Mesodermal cell (in vitro differentiated cells): ENCODE results near the gene BPIFB3.

Source experiments
- H3K27ac ChIP-seq: 2 replicates; pipeline ENCODE4 v1.7.0; 2013; ENCODE audit warnings: mild to moderate bottlenecking, low read depth, low read length, moderate library complexity; ENCODE audit not compliant: severe bottlenecking
- H3K36me3 ChIP-seq: 2 replicates; pipeline ENCODE4 v1.7.1; 2013; ENCODE audit warnings: mild to moderate bottlenecking, low read length, moderate library complexity; ENCODE audit not compliant: control insufficient read depth, insufficient read depth
- H3K4me1 ChIP-seq: one replicate; pipeline ENCODE4 v1.7.1; 2013; ENCODE audit warnings: mild to moderate bottlenecking, low read length; ENCODE audit not compliant: insufficient read depth, control insufficient read depth, poor library complexity, severe bottlenecking
- H3K4me3 ChIP-seq: 2 replicates; pipeline ENCODE4 v1.7.0; 2013; ENCODE audit warnings: low read length, control low read depth, mild to moderate bottlenecking; ENCODE audit not compliant: insufficient read depth, poor library complexity, severe bottlenecking; ENCODE audit errors: extremely low read depth
- H3K9me3 ChIP-seq: 2 replicates; pipeline ENCODE4 v1.7.1; 2013; ENCODE audit warnings: mild to moderate bottlenecking, low read length, moderate library complexity; ENCODE audit not compliant: control insufficient read depth
- WGBS, 2 experiments: methylation state at CpG; one replicate each; pipeline ENCODE4 v1.1.5; 2013; ENCODE audit warnings: missing lambda C conversion rate in 2 of 2; ENCODE audit not compliant: insufficient coverage in 2 of 2; 5-methylcytosine and 5-hydroxymethylcytosine counted together

Gene BPIFB3

GRCh38 chr20:33010133-33010504 is 43.6 kb upstream of the BPIFB3 start:
- H3K9me3 ChIP-seq = no peaks in the 10 kb centered on the region
- H3K4me3 ChIP-seq = no peak overlapping the region
- no peaks in the 10 kb centered on the region for H3K4me1 ChIP-seq
- 80 to 86% methylated on average over 2 to 5 of the region's 5 CpGs for WGBS, 2 experiments
- no peaks in the 10 kb centered on the region for H3K36me3 ChIP-seq
- no peak overlapping the region for H3K27ac ChIP-seq

GRCh38 chr20:33010674-33011449 is 42.8 kb upstream of the BPIFB3 start:
- H3K4me3 ChIP-seq = no peak overlapping the region
- no peak overlapping the region for H3K27ac ChIP-seq
- H3K4me1 ChIP-seq = no peaks in the 10 kb centered on the region
- WGBS, 2 experiments = 83 to 95% methylated on average over 7 to 8 of the region's 8 CpGs
- H3K9me3 ChIP-seq = no peaks in the 10 kb centered on the region
- no peaks in the 10 kb centered on the region for H3K36me3 ChIP-seq

DNA sequence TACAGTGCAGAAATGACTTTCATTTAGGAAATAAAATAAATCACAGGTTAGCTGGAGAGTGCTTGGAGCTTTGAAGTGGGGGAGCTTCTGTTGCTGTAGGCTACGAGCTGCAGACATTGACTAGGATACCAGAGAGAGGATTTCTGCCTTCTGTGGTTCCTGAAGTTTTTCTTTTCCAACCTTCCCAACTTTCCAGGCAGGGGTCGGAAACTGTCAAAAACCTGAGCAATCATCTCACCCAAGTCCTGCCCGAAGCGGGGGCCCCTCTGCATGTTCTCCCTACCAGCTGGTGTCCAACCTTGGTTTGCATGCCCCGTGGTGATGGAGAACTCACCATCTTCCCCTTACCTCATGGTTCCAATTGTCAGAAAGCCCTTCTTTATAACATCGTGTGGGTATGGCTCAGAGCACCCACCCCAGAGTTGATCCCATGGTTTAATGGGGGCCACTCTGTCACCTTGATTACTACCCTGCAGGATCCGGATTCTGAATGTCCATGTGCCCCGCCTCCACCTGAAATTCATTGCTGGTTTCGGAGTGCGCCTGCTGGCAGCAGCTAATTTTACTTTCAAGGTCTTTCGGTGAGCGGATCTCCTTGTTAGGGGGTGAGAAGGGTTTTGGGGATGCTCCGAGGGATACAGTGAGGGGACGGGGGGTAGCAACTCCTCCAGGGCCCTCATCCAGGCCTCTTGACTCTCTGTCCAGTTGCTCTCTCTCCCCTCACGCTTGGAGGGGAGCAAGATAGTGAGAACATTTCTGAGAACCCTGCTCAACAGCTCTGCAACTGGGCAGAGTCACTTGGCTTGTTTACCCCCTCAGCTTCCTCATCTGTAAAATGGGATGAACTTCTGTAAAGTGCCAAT is 41.1 kb upstream of the BPIFB3 start:
- WGBS, 2 experiments = 89 to 90% methylated on average over 9 to 13 of the region's 15 CpGs
- Histone ChIP-seq H3K4me3 (no peak overlapping the region), H3K9me3 (no peaks in the 10 kb centered on the region), H3K4me1 (no peaks in the 10 kb centered on the region), H3K36me3 (no peaks in the 10 kb centered on the region), H3K27ac (no peak overlapping the region)

- Histone ChIP-seq H3K4me1 (no peaks in the 10 kb centered on the region), H3K9me3 (no peaks in the 10 kb centered on the region), H3K27ac (no peak overlapping the region), H3K36me3 (no peaks in the 10 kb centered on the region), H3K4me3 (no peak overlapping the region)
- WGBS, 2 experiments = 86 to 92% methylated on average over 6 to 9 of the region's 12 CpGs
These were observed 39.9 kb upstream of the BPIFB3 start for GRCh38 chr20:33013701-33014326.

- Histone ChIP-seq H3K9me3 (no peaks in the 10 kb centered on the region), H3K27ac (no peak overlapping the region), H3K36me3 (no peaks in the 10 kb centered on the region), H3K4me1 (no peaks in the 10 kb centered on the region), H3K4me3 (no peak overlapping the region)
- WGBS, 2 experiments = 43 to 45% methylated on average over 11 to 14 of the region's 16 CpGs
These were observed 39.2 kb upstream of the BPIFB3 start for GRCh38 chr20:33014336-33015113.

DNA sequence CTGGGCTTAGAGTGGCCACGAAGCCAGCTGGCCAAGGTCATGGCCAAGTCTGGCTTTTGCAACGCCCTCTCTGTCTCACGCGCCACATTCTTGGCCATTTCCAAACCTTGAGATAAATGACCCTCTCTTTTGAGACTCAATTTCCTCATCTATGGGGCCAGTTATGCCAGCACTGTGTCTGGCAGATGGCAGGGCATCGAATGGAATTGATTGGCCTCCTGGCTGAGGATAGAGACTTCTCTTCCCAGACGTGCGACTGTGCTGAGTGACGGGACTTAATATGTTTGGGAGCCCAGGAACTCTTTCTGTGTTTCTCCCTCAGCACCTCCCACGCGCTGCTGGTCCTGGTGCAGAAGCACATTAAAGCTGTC is 38.6 kb upstream of the BPIFB3 start:
- Histone ChIP-seq H3K36me3 (no peaks in the 10 kb centered on the region), H3K4me3 (no peak overlapping the region), H3K27ac (no peak overlapping the region), H3K4me1 (no peaks in the 10 kb centered on the region), H3K9me3 (no peaks in the 10 kb centered on the region)
- WGBS, 2 experiments = 90 to 92% methylated on average over 7 to 9 of the region's 10 CpGs

- 84 to 96% methylated on average over 9 to 10 of the region's 15 CpGs for WGBS, 2 experiments
- Histone ChIP-seq H3K4me1 (no peaks in the 10 kb centered on the region), H3K9me3 (no peaks in the 10 kb centered on the region), H3K4me3 (no peak overlapping the region), H3K36me3 (no peaks in the 10 kb centered on the region), H3K27ac (no peak overlapping the region)
These were observed 37.8 kb upstream of the BPIFB3 start for GRCh38 chr20:33015700-33016580.

GRCh38 chr20:33016581-33017109 is 37.1 kb upstream of the BPIFB3 start:
- Histone ChIP-seq H3K4me1 (no peaks in the 10 kb centered on the region), H3K36me3 (no peaks in the 10 kb centered on the region), H3K9me3 (no peaks in the 10 kb centered on the region), H3K27ac (no peak overlapping the region), H3K4me3 (no peak overlapping the region)
- 91% methylated on average over 5 to 6 of the region's 7 CpGs for WGBS, 2 experiments

GRCh38 chr20:33017542-33017941 is 36.2 kb upstream of the BPIFB3 start:
- Histone ChIP-seq H3K27ac (no peak overlapping the region), H3K4me3 (no peak overlapping the region), H3K9me3 (no peaks in the 10 kb centered on the region), H3K36me3 (no peaks in the 10 kb centered on the region), H3K4me1 (no peaks in the 10 kb centered on the region)
- 95 to 96% methylated on average over 6 to 7 of the region's 7 CpGs for WGBS, 2 experiments
